ENCODE data around the gene EZR. TPM values are rescaled to one million over a fixed set of nuclear protein-coding genes. Genes with fewer than 3 reads are reported as not detected.

EZR gene
- total and polyA plus RNA-seq, 9 of the 15 experiments (the other 6 are each of a cell fraction or from before 2014, with no cell fraction given) = 36.5 to 162 (median 104) TPM

DNA sequence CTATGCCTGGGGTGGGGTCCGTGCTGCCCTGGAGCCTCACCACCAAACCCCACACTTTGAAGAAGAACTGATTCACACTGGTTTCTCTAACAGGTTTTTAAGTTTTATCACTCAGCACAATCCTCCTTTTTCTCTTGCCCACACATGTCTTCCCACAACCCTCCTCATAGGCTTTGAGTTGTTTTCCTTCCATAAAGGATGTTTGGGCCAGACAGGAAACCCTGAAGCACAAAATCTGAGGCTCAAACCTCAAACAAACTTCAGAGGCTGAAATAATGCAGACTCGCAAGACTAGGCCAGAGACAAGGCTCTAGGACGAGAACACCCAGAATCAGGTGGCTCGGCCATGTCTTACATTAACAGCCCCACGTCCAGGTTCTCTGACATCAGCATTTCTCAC, 35.3 kb downstream of the EZR start (continued):
- no peak for TF ChIP-seq HDAC6 (IDR thresholded peaks at IDR 0.05; ENCODE audit: low read depth, low read length)
- no peak for TF ChIP-seq KLF1 (tag; IDR thresholded peaks at IDR 0.05)

DNA sequence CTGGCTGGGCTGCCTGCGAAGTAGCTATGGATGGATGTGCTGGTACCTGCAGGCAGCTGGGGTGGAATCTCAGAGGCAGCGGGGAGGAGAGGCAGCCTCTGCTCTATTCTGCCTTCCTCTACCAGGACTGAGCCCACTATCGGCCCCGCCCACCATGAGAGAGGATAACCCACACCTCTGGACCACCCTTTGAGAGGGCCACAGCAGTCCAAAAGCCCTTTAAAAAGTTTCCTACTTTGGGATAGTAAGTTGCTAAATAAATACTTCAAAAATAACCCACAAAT, 36.1 kb downstream of the EZR start:
- no peaks in the 10 kb centered on the region for H3K79me2 ChIP-seq (ENCODE audit: control insufficient read depth, insufficient read depth, low read length)
- H3K9me1 ChIP-seq (ENCODE audit: control insufficient read depth, insufficient read depth, low read length) = no peaks in the 10 kb centered on the region
- no peak overlapping the region for H3K4me2 ChIP-seq (ENCODE audit: insufficient read depth, low read length)
- no peak overlapping the region for H2AFZ ChIP-seq (ENCODE audit: low read depth, low read length)
- H3K27ac ChIP-seq (ENCODE audit: extremely low read depth, low read depth, low read length) = no peak overlapping the region
- FAIRE-seq (no peak), DNase-seq (ENCODE audit: extremely low read depth in 1 of 4, low spot score in 3 of 4) (no peak), ATAC-seq (no peak)
- TF ChIP-seq E2F3 (CRISPR knock-in tag; IDR thresholded peaks at IDR 0.05) = no peak
- no peak for TF ChIP-seq ARID1B (IDR thresholded peaks at IDR 0.05)
- TF ChIP-seq PHB2 (IDR thresholded peaks at IDR 0.05; ENCODE audit: low read depth) = no peak
- TF ChIP-seq PRMT5 (CRISPR knock-in tag; IDR thresholded peaks at IDR 0.05) = no peak
- no peak for TF ChIP-seq LEF1 (IDR thresholded peaks at IDR 0.05)
- no peak for TF ChIP-seq POLR2B (IDR thresholded peaks at IDR 0.05; ENCODE audit: low read depth, partially characterized antibody)
- no peak for TF ChIP-seq ZNF24 (IDR thresholded peaks at IDR 0.05)
- no peak for TF ChIP-seq ZNF124 (CRISPR knock-in tag; IDR thresholded peaks at IDR 0.05)
- TF ChIP-seq ZNF444 (CRISPR knock-in tag; IDR thresholded peaks at IDR 0.05) = no peak
- TF ChIP-seq ZC3H11A (IDR thresholded peaks at IDR 0.05; ENCODE audit: low read depth, low read length) = no peak
- no peak for TF ChIP-seq ZSCAN29 (IDR thresholded peaks at IDR 0.05)
- no peak for TF ChIP-seq ZBTB7A (IDR thresholded peaks at IDR 0.05; ENCODE audit: borderline replicate concordance, control insufficient read depth, low read depth, low read length)
- H3K9ac ChIP-seq (ENCODE audit: insufficient read depth in 1 of 2, low read depth in 2 of 2, low read length in 2 of 2) = no peak overlapping the region
- peaks cover 92% of the 10 kb centered on the region for H3K36me3 ChIP-seq (ENCODE audit: control insufficient read depth, insufficient read depth, low read length)
- no peaks in the 10 kb centered on the region for H4K20me1 ChIP-seq (replicated peaks; ENCODE audit: control insufficient read depth, insufficient read depth, low read length)
- in situ Hi-C loops (cut with MboI) (loop anchor here (10.0 kb wide), 1 partner anchor 322 kb away; no protein-coding TSS in a partner anchor), intact Hi-C loops (cut with micrococcal nuclease) (no loop called here)
- BruUV-seq (replicated peaks) = no TSS peak
- no peaks in the 10 kb centered on the region for H3K27me3 ChIP-seq (ENCODE audit: control insufficient read depth in 2 of 2, insufficient read depth in 2 of 2, low read length in 2 of 2)
- no peaks in the 10 kb centered on the region for H3K9me3 ChIP-seq (replicated peaks; ENCODE audit: control insufficient read depth, insufficient read depth, low read depth, low read length)
- H3K4me1 ChIP-seq (replicated peaks in 1 of 2; ENCODE audit: control insufficient read depth in 2 of 2, insufficient read depth in 2 of 2, low read length in 2 of 2) = no peaks in the 10 kb centered on the region
- no peak overlapping the region for H3K4me3 ChIP-seq
- CTCF ChIA-PET (ENCODE audit: low intra/inter-chr PET ratio) = no interaction called here
- POLR2A ChIA-PET = interaction anchor here (1.1 kb wide), 1 partner anchor 11 kb away, joined by 3 read pairs; no protein-coding TSS in a partner anchor
- WGBS (ENCODE audit: insufficient coverage, low coverage, missing lambda C conversion rate) = 93% methylated on average over 3 of the region's 4 CpGs
